ENCODE data around the gene NANOS1. TPM values are rescaled to one million over a fixed set of nuclear protein-coding genes. Genes with fewer than 3 reads are reported as not detected.

Gene NANOS1
- total RNA-seq, 2 experiments from 2014 or later: 0.23 to 0.28 TPM

Other genes with a start within 250 kb of the NANOS1 start
- gene EIF3A, start 51.1 kb downstream of the NANOS1 start, total RNA-seq: 100 to 1,000 TPM; 131 to 162 TPM
- 10 to 100 TPM; 41.2 to 47.4 TPM for gene DENND10, start 74.4 kb downstream of the NANOS1 start, total RNA-seq
- 10 to 100 TPM; 29.9 to 33.4 TPM for gene SFXN4, start 136.0 kb downstream of the NANOS1 start, total RNA-seq
- 100 to 1,000 TPM; 124 to 166 TPM for gene PRDX3, start 149.1 kb downstream of the NANOS1 start, total RNA-seq
- 10 to 100 TPM; 23.2 to 29.5 TPM for gene GRK5, start 177.9 kb downstream of the NANOS1 start, total RNA-seq